ENCODE results near the gene RHBDF2.

DNA sequence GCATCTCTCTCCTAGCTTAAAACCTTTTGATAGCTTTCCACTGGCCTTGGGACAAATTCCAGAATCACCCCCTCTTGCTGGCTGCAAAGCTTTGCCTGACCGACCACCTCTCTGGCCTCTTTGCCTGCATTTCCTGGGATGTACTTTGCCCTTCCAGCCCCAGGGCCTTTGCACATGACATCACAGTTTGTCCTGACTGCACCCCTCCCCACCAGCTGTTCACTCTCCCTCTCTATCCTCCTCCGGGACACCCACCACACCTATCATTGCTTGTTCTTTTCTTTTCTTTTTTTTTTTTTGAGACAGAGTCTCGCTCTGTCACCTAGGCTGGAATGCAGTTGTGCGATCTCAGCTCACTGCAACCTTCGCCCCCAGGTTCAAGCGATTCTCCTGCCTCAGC, 25.9 kb downstream of the RHBDF2 start:
- TF ChIP-seq HDGF (IDR thresholded peaks at IDR 0.05; ENCODE audit: borderline replicate concordance) (no peak), SUZ12 (IDR thresholded peaks at IDR 0.05) (no peak), FOXM1 (IDR thresholded peaks at IDR 0.05; ENCODE audit: borderline replicate concordance) (no peak), FOXA1 (IDR thresholded peaks at IDR 0.05) (no peak), FOXK2 (IDR thresholded peaks at IDR 0.05) (no peak), ELF4 (IDR thresholded peaks at IDR 0.05) (no peak)
